Activated CD8-positive, alpha-beta memory T cell treated with anti-CD3 and anti-CD28 coated beads, Interleukin-2, amount 50 U/mL, for 24 hours (primary cell): ENCODE measurements around the gene LRRC4C.

Experiments used
- DNase-seq: peaks from one replicate; pipeline ENCODE4 v3.0.0-alpha.2; 2020; ENCODE audit errors: extremely low read depth

LRRC4C gene

GRCh38 chr11:41414771-41415440 lies 44.5 kb downstream of the LRRC4C start:
- DNase-seq = no peak

DNA sequence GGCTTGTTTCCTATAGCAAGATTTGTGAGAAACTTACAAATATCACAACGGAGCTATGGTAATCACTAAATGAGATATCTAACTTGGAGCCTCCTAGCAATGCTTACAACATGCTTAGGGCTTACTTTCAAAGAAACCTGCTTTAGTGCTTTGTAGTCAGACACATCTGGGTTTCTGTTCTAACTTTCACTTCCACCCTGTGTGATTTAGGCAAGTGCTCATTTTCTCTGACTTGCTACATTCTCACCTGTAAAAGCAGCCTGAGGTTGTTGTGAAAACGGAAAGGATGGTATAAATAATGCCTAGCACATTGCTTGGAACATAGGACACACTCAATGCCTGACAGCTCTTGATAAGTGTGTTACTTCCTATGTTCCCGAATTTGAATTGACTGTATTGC lies 45.6 kb downstream of the LRRC4C start:
- DNase-seq = no peak

DNA sequence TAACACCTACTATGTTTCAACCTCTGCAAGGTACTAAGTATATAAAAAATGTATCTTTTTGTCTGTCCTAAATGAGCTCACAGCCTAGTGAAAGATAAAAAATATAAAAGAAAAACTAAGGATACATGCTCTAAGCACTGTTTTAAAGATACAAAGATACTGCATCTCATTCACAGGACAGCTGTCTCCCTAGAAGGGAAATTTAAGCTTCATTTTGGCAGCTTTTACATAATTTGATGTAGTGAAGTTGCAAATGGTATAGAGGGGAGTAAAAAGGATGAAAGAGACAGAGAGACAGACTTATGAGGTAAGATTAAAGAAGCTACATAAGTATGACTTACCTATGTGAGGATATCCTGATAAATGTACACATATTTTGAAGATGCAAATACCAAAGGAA lies 53.6 kb downstream of the LRRC4C start:
- DNase-seq = no peak

GRCh38 chr11:41404109-41404508 lies 55.3 kb downstream of the LRRC4C start:
- no peak for DNase-seq

DNA sequence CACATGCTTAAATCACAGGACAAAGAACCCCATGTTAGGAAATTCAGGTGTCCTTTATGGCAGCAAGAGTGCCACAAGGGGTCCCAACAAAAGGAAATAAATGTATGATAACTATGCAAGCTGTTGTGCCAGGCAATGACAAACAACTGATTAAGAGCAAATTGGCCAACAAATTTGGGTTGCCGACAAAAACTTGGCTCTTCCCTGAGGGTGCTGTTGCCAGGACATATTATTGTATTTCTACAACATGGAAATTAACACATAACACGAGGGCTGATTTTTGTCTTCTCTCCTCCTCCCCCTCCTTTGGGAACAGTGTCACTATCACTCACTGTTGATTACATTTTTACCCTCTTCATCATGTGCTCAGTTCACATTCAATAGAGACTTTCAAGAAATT lies 56.0 kb downstream of the LRRC4C start:
- DNase-seq = no peak

DNA sequence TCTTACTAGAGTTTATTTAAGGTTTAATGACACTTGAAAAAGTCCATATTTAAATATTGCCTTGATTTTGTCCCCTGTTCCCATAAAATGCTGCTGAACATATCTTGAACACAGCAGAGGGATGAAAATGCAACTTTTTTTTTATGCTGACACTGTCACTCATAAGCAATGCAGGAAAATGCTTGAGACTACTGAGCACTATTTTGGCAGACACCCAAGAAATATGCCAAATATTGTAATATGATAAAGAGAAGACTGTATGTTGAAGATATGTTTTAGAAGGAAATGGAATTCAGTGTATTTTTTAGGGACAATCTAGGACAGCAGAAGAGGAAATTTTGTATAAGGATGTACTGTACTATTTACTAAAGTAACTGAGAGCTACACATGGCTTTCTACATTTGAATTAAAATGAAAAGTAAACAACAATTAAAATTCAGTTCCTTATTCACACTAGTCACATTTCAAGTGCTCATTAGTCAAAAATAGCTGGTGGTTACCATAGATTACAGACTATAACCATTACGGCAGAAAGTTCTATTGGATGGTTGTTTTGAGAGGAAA lies 58.6 kb downstream of the LRRC4C start:
- DNase-seq = no peak

DNA sequence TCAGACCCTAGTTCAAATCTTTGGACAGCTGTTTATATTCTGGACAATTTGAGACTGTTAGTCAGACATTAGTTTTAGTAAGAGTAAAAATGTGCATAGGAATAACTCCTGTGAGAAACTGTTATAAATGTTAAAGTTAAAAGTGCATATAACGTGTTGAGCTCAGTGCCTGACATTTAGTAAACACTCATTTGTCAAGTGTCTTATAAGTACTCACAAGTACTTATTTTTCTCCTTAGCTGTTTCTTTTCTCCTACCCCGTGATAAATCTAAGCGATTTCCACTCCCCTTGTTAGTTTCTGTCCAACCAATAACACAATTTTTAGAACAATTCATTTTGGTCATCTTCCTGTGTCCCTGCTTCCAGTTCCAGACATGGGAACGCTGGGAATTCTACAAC lies 59.3 kb downstream of the LRRC4C start:
- no peak for DNase-seq

GRCh38 chr11:41399323-41399722 lies 60.1 kb downstream of the LRRC4C start:
- no peak for DNase-seq

DNA sequence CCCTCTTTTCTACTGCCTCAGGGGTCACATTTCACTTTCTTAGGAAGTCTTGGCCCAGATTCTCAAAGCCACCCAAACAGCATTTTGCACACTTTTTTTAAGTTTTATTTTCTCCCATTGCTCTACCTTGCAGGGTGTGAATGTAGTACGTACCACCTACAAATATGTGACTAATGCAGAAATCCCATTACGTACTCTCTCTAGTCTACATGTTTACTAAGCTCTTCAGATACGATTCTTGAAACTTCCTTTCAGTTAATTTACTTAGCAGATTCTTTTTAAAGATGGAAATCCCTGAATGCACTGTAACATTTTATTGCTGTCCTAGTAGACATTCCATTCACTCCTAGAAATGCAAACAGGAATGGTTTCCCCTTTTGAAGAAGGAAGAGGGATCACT lies 61.3 kb downstream of the LRRC4C start:
- no peak for DNase-seq

- DNase-seq = no peak
Measured at GRCh38 chr11:41394521-41395195, 64.8 kb downstream of the LRRC4C start.

DNA sequence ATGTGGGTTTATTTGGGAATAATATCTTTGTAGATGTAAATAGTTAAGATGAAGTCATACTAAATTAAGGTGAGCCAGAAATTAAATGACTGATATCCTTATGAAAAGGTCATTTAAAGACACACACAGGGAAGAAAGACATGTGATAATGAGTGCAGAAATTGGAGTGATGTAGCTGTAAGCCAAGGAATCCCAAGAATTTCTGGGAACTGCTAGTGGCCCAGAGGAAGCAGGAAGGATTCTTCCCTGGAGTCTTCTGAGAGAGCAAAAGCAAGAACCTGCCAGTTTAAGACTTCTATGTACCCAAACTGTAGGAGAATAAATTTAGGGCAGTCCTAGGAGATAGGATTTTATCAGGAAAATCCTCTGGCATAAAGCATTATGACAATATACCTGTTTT lies 66.9 kb downstream of the LRRC4C start:
- DNase-seq = no peak

- no peak for DNase-seq
Measured at GRCh38 chr11:41389623-41390130, 69.8 kb downstream of the LRRC4C start.

GRCh38 chr11:41384329-41384728 lies 75.1 kb downstream of the LRRC4C start:
- DNase-seq = no peak

GRCh38 chr11:41383768-41384167 lies 75.7 kb downstream of the LRRC4C start:
- DNase-seq = no peak

DNA sequence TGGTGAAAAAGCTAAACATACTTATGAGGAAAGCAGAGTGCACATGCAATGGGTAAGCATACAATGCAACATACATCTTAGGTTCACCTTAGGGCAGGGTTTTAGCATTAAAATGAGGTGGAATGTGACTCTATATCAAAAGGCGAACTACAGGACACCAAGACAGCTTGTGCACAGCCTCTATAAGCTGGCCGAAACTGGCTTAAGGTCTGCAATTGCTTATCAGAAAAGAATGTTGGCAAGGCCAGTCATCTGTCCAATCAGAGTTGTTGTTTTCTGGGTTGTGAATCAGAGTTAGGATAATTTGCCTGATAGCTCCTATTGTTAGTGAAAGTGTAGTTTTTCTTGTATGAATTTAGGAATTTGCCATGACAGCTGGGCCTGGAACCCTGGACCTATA lies 76.5 kb downstream of the LRRC4C start:
- DNase-seq = no peak

- DNase-seq = no peak
Measured at GRCh38 chr11:41379084-41379483, 80.4 kb downstream of the LRRC4C start.

DNA sequence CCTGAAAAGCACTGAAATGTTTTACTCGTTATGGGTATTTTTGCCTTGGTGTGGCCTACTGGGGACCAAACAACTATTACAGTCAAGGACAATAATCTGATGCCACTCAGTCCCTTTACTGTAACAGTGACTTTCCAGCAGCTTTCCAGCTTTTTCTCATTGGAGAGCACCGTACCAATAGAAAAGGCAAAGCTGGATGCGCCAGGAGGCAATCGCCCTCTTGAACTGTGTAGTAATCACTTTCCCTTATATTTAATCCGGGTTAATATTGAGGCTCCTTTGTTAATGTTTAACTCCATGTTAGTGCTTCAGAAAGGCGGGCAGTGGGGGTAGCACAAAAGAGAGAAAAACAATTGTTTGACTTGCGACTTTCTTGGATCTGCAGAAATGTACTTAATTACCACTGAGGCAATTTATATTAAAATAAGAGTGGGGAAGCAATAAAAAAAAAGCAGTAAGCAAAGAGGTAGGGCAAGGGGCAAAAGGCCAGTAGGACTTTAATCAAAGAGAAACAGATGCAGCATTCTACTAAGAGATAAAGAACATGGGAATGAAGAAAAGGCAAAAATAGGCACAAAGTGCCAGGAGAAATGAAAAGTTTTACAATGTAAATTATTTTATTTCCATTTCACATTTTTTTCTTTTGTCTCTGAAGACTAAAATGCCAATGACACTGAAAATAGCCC lies 81.6 kb downstream of the LRRC4C start:
- DNase-seq = no peak

DNA sequence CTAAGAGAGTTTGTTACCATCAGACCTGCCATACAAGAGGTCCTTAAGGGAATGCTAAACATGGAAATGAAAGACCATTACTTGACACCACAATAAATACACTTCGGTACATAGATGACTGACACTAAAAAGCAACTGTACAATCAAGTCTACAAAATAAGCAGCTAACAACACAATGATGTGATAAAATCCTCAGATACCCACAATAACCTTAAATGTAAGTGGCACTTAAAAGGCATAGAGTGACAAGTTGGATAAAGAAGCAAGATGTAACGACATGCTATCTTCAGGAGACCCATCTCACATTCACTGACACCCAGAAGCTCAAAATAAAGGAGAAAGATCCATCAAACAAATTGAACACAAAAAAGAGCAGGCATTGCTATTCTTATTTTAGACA lies 107.6 kb downstream of the LRRC4C start:
- DNase-seq = no peak

DNA sequence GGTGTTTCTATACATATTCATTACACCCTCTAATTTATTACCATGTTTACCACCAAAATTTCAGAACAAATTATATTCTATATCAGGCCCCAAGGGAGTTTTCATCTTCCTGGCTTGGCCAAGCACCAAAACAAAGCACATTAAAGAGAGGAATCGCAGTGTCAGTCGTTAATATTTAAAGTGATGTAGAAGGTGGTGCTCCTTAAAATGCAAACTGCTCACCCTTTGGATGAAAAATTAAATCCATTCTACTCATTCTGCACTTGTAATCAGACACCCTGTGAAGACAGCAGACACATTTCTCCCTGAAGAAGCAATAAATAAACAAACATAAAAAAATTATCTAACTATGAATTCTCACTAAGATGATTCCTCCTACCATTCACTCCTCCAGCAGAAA lies 113.4 kb downstream of the LRRC4C start:
- DNase-seq = no peak

DNA sequence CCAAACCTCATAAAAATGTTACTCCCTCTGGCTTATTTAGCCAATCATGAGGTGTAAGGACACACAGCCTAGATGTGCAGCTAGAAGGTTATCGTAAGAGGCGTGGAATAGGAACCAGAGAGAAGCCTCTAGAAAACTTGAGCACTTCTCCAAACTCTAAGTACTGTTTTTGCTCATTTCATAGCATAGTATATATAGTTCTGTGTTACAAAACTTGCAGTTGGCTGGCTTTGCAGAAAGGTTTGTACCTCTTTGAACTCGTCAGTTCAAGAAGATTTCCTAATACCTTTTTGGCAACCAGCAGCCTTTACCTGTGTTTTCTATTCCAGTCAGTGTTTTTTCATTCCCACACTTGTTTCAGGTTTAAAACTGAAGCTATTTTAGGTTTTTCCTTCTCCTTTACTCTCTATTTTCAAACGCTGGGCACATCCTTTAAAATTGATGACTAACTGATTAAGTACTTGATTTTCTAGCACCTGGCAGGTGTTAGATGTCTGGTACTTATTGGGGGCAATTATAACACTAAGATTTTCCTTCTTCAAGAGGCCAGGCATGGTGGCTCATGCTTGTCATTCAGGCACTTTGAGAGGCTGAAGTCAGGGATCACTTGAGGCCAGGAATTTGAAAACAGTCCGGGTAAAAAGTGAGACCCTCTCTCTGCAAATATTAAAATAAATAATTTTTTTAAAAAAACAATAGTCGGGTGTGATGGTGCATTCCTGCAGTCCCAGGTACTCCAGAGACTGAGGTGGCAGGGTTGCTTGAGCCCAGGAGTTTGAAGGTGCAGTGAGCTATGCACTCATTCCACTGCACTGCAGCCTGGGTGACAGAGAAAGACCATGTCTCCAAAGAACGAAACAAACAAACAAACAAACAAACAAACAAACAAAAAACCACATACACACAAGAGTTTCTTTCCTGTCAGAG lies 125.2 kb downstream of the LRRC4C start:
- no peak for DNase-seq

GRCh38 chr11:41333357-41333756 lies 126.1 kb downstream of the LRRC4C start:
- no peak for DNase-seq

GRCh38 chr11:41328324-41328723 lies 131.1 kb downstream of the LRRC4C start:
- DNase-seq = no peak
